Endothelial cell of umbilical vein (primary cell): ENCODE results near the gene B3GNT7. TPM values are rescaled to one million over a fixed set of nuclear protein-coding genes. Genes with fewer than 3 reads are reported as not detected.

Experiments used
- BruUV-seq: library from RNA; stranded (reverse); fragments of 400-500 nt; replicated peaks from 2 replicates; lab custom pipeline; 2021; lab: Mats Ljungman, UMichigan
- CTCF ChIA-PET: fragments of 300-600, 350-600 bp; sonication (Branson Sonifier 250); formaldehyde crosslinking; loops from one replicate; lab custom pipeline; 2021; ENCODE audit warnings: antibody characterized with exemption, inconsistent platforms; lab: Charles Lee
- POLR2A ChIA-PET: fragments of 300-600, 350-600 bp; sonication (Branson Sonifier 250); formaldehyde crosslinking; loops from one replicate; lab custom pipeline; 2021; ENCODE audit warnings: antibody characterized with exemption, inconsistent platforms; lab: Charles Lee
- DNase-seq: peaks from one replicate; pipeline ENCODE4 v3.0.0-alpha.2; 2011; ENCODE audit warnings: low read depth, low spot score
- FAIRE-seq: peaks from 2 replicates; lab custom pipeline; 2011; peaks lifted over from hg19 to GRCh38; lab: Jason Lieb, UNC
- H2AFZ ChIP-seq: 2 replicates; pipeline ENCODE4 v1.6.0; 2012; ENCODE audit warnings: low read depth, low read length, control low read depth, inconsistent platforms
- H3K27ac ChIP-seq: 2 replicates; pipeline ENCODE4 v1.5.1; 2011; ENCODE audit warnings: low read depth, mild to moderate bottlenecking, control low read depth, low read length, moderate library complexity; ENCODE audit not compliant: insufficient read depth
- H3K27me3 ChIP-seq, 2 experiments: 2 replicates each; pipeline versions ENCODE4 v1.6.0 to v1.6.1; 2011; ENCODE audit warnings: low read length in 2 of 2, mixed read lengths in 1 of 2; ENCODE audit not compliant: control insufficient read depth in 2 of 2, insufficient read depth in 2 of 2
- H3K36me3 ChIP-seq, 2 experiments: 2 replicates in 1 of 2; 3 replicates in 1 of 2; pipeline ENCODE4 v1.5.1; 2011; ENCODE audit warnings: low read length in 2 of 2, mild to moderate bottlenecking in 1 of 2, moderate library complexity in 1 of 2; ENCODE audit not compliant: control insufficient read depth in 2 of 2, insufficient read depth in 2 of 2; ENCODE audit errors: extremely low read depth in 1 of 2
- H3K4me1 ChIP-seq: 3 replicates; pipeline ENCODE4 v1.5.1; 2011; ENCODE audit warnings: mild to moderate bottlenecking, low read length; ENCODE audit not compliant: control insufficient read depth, insufficient read depth; ENCODE audit errors: extremely low read depth
- H3K4me2 ChIP-seq: 2 replicates; pipeline ENCODE4 v1.6.1; 2011; ENCODE audit warnings: low read length, control low read depth, mixed read lengths; ENCODE audit not compliant: insufficient read depth
- H3K4me3 ChIP-seq, 3 experiments: fragments of 200-600 bp in 1 of 3; sonication (generic), shearing (Covaris generic) in 1 of 3; replicated peaks in 1 of 3; 2 replicates each; pipeline ENCODE4 v1.5.1; 2011 to 2016; ENCODE audit warnings: control low read depth in 3 of 3, low read length in 3 of 3, mild to moderate bottlenecking in 2 of 3, inconsistent platforms in 1 of 3, low read depth in 1 of 3, moderate library complexity in 1 of 3; ENCODE audit not compliant: insufficient read depth in 1 of 3
- H3K79me2 ChIP-seq: 2 replicates; pipeline ENCODE4 v1.6.0; 2012; ENCODE audit warnings: low read length, inconsistent platforms; ENCODE audit not compliant: control insufficient read depth, insufficient read depth
- H3K9ac ChIP-seq: replicated peaks from 2 replicates; pipeline ENCODE3; 2011; ENCODE audit warnings: low read length, control low read depth; ENCODE audit not compliant: insufficient read depth; ENCODE audit errors: extremely low read depth
- H3K9me1 ChIP-seq: replicated peaks from 3 replicates; pipeline ENCODE4 v1.6.0; 2011; ENCODE audit warnings: mild to moderate bottlenecking, low read length; ENCODE audit not compliant: control insufficient read depth, insufficient read depth; ENCODE audit errors: extremely low read depth
- H3K9me3 ChIP-seq: replicated peaks from 2 replicates; pipeline ENCODE4 v1.5.1; 2012; ENCODE audit warnings: low read length, inconsistent platforms; ENCODE audit not compliant: control insufficient read depth, insufficient read depth
- H4K20me1 ChIP-seq: replicated peaks from 2 replicates; pipeline ENCODE3; 2011; ENCODE audit warnings: mild to moderate bottlenecking, low read length; ENCODE audit not compliant: control insufficient read depth, insufficient read depth; ENCODE audit errors: extremely low read depth
- CTCF ChIP-seq, 2 donors: IDR thresholded peaks; 1 replicate in 1 of 2; 2 replicates in 1 of 2; pipeline ENCODE4 v1.5.1; 2011; ENCODE audit warnings: low read length in 2 of 2, mild to moderate bottlenecking in 2 of 2, moderate library complexity in 2 of 2, control low read depth in 1 of 2, inconsistent platforms in 1 of 2, low read depth in 1 of 2; ENCODE audit not compliant: insufficient read depth in 1 of 2; ENCODE audit errors: extremely low read depth in 1 of 2
- EZH2 ChIP-seq: IDR thresholded peaks from 2 replicates; pipeline ENCODE4 v1.6.1; 2012; ENCODE audit warnings: borderline replicate concordance, low read depth, mild to moderate bottlenecking, moderate library complexity, low read length, inconsistent platforms; ENCODE audit not compliant: severe bottlenecking
- FOS ChIP-seq: IDR thresholded peaks from 2 replicates; pipeline ENCODE4 v1.6.1; 2011; ENCODE audit warnings: mild to moderate bottlenecking, low read length, moderate library complexity, borderline replicate concordance; ENCODE audit not compliant: insufficient read depth
- GATA2 ChIP-seq: IDR thresholded peaks from 2 replicates; pipeline ENCODE4 v1.7.0; 2011; ENCODE audit warnings: low read depth, mild to moderate bottlenecking, moderate library complexity, mixed read lengths, low read length; ENCODE audit not compliant: insufficient read length, insufficient read depth
- JUN ChIP-seq: IDR thresholded peaks from 2 replicates; pipeline ENCODE4 v1.6.1; 2011; ENCODE audit warnings: borderline replicate concordance, low read depth; ENCODE audit not compliant: insufficient read length, insufficient read depth
- MAX ChIP-seq: IDR thresholded peaks from 2 replicates; pipeline ENCODE4 v1.6.1; 2011; ENCODE audit not compliant: insufficient read depth, insufficient read length
- MYC ChIP-seq: IDR thresholded peaks from one replicate; pipeline ENCODE4 v1.6.1; 2011; ENCODE audit warnings: mild to moderate bottlenecking, low read depth, low read length
- POLR2A ChIP-seq: IDR thresholded peaks from 2 replicates; pipeline ENCODE4 v1.6.1; 2012; ENCODE audit warnings: low read depth, mild to moderate bottlenecking, control low read depth, low read length
- POLR2AphosphoS5 ChIP-seq: IDR thresholded peaks from 2 replicates; pipeline ENCODE4 v1.6.1; 2012; ENCODE audit warnings: low read depth, mild to moderate bottlenecking, control low read depth, low read length, moderate library complexity; ENCODE audit not compliant: insufficient read depth
- dilution Hi-C: fragments of 300-500 bp; cut with MboI; formaldehyde crosslinking; loops from one replicate; pipeline ENCODE4 v1.15.0; 2019; ENCODE audit warnings: low sequenced_read_pairs; ENCODE audit not compliant: extremely low pct_ligation_motif_present
- intact Hi-C: fragments of 100-400 bp; cut with micrococcal nuclease; formaldehyde crosslinking; loops from one replicate; pipeline ENCODE4 v1.10.0; 2022
- polyA plus RNA-seq, 4 experiments: library from polyadenylated mRNA; depleted of rRNA in 3 of 4; stranded (reverse) in 3 of 4; unstranded in 1 of 4; fragments of >200 nt; gene quantifications; 2 replicates each; pipeline versions ENCODE4 v1.2.1 to v1.2.3, GENCODE V29; 2011 to 2012; ENCODE audit warnings: missing spikeins in 1 of 4
- total RNA-seq: library from RNA; stranded (reverse); gene quantifications from 2 replicates; pipeline ENCODE4 v1.2.3, GENCODE V29; 2021

Gene B3GNT7
- total and polyA plus RNA-seq, 2 donors (not counting 3 experiments of a cell fraction or from before 2014, with no cell fraction given), result 0.39 to 1.2 TPM

GRCh38 chr2:231391981-231392380 lies 3.5 kb upstream of the B3GNT7 start:
- no peaks in the 10 kb centered on the region for H3K9me3 ChIP-seq
- no peak overlapping the region for H3K4me3 ChIP-seq
- H3K9ac ChIP-seq, result no peak overlapping the region
- no peak overlapping the region for H2AFZ ChIP-seq
- TF ChIP-seq GATA2 (no peak), MYC (no peak), POLR2A (no peak), CTCF (IDR thresholded peaks at IDR 0.05; ENCODE audit: extremely low read depth in 1 of 2, insufficient read depth in 1 of 2, low read depth in 1 of 2, low read length in 2 of 2) (no peak), FOS (no peak), MAX (no peak), JUN (no peak), EZH2 (no peak), POLR2AphosphoS5 (no peak)
- peaks cover 3% of the 10 kb centered on the region for H3K4me1 ChIP-seq
- H3K36me3 ChIP-seq, result no peaks in the 10 kb centered on the region
- dilution Hi-C loops, result no loop called here
- ChIA-PET POLR2A (no interaction called here), CTCF (no interaction called here)
- no peak overlapping the region for H3K4me2 ChIP-seq
- BruUV-seq, result no TSS peak
- no peak overlapping the region for H3K27ac ChIP-seq
- FAIRE-seq (no peak), DNase-seq (no peak)
- intact Hi-C loops, result no loop called here
- H3K9me1 ChIP-seq, result no peaks in the 10 kb centered on the region
- H3K79me2 ChIP-seq, result no peaks in the 10 kb centered on the region
- no peaks in the 10 kb centered on the region for H4K20me1 ChIP-seq
- peaks cover 0 to 8% of the 10 kb centered on the region in 2 experiments for H3K27me3 ChIP-seq
